Prostate gland (tissue), 2 donors: ENCODE data around the gene KLF13. TPM values are rescaled to one million over a fixed set of nuclear protein-coding genes. Genes with fewer than 3 reads are reported as not detected.

Experiments used
- DNase-seq: peaks from one replicate; pipeline ENCODE4 v3.0.0-alpha.2; 2019; ENCODE audit warnings: low spot score
- H3K27ac ChIP-seq, 2 donors: fragments of 200-600 bp; sonication (generic); 2 replicates each; pipeline ENCODE4 v1.5.1; 2017 to 2019
- H3K27me3 ChIP-seq: fragments of 200-600 bp; sonication (generic); replicated peaks from 2 replicates; pipeline ENCODE4 v1.5.1; 2019; ENCODE audit not compliant: insufficient read depth
- H3K36me3 ChIP-seq, 2 donors: fragments of 200-600 bp; sonication (generic); 1 replicate in 1 of 2; 2 replicates in 1 of 2; pipeline versions ENCODE4 v1.5.1 to v1.8.1; 2017 to 2019
- H3K4me1 ChIP-seq: fragments of 200-600 bp; sonication (generic); replicated peaks from 2 replicates; pipeline ENCODE4 v1.5.1; 2019
- H3K4me3 ChIP-seq, 2 donors: fragments of 200-600 bp; sonication (generic); 2 replicates each; pipeline ENCODE4 v1.5.1; 2017 to 2019
- H3K9me3 ChIP-seq: fragments of 200-600 bp; sonication (generic); 2 replicates; pipeline ENCODE4 v1.5.1; 2017
- CTCF ChIP-seq, 4 experiments: fragments of 200-600 bp in 2 of 4; fragments of 450-650 bp in 2 of 4; sonication (generic) in 2 of 4; IDR thresholded peaks; 1 replicate in 3 of 4; 2 replicates in 1 of 4; pipeline ENCODE4 v1.5.1; 2016 to 2019; ENCODE audit warnings: antibody characterized with exemption in 4 of 4, mild to moderate bottlenecking in 2 of 4, moderate library complexity in 2 of 4
- POLR2A ChIP-seq: fragments of 450-650 bp; IDR thresholded peaks from one replicate; pipeline ENCODE4 v1.6.1; 2016; ENCODE audit warnings: antibody characterized with exemption, mild to moderate bottlenecking
- POLR2AphosphoS5 ChIP-seq: sonication (generic); formaldehyde crosslinking; IDR thresholded peaks from one replicate; pipeline ENCODE4 v1.6.1; 2017; ENCODE audit warnings: antibody characterized with exemption
- WGBS: methylation state at CpG from one replicate; pipeline ENCODE4 v1.1.5; 2018; 5-methylcytosine and 5-hydroxymethylcytosine counted together
- intact Hi-C: fragments of 100-400 bp; cut with DNase I; formaldehyde crosslinking; loops from one replicate; pipeline ENCODE4 v1.14.2; 2022
- total RNA-seq, 2 donors: library from RNA; depleted of rRNA; stranded (reverse); fragments of >200 nt; gene quantifications; one replicate each; pipeline ENCODE4 v1.1.0, GENCODE V29; 2016

Gene KLF13
- total RNA-seq, 2 donors from 2014 or later: 16.6 to 56.5 TPM

GRCh38 chr15:31336593-31337295 lies 10.1 kb downstream of the KLF13 start:
- H3K36me3 ChIP-seq: no peaks in the 10 kb centered on the region
- peaks cover 47% of the 10 kb centered on the region for H3K4me1 ChIP-seq
- no peak overlapping the region for H3K4me3 ChIP-seq
- no peaks in the 10 kb centered on the region for H3K27me3 ChIP-seq
- intact Hi-C loops: no loop called here
- DNase-seq: no peak
- H3K9me3 ChIP-seq: no peaks in the 10 kb centered on the region
- TF ChIP-seq CTCF (IDR thresholded peaks at IDR 0.05) (no peak), POLR2AphosphoS5 (no peak), POLR2A (no peak)
- WGBS: 82% methylated on average over 13 of the region's 13 CpGs
- H3K27ac ChIP-seq: no peak overlapping the region

- no peaks in the 10 kb centered on the region for H3K27me3 ChIP-seq
- H3K4me3 ChIP-seq: no peak overlapping the region
- peak overlapping the region in 1 of 2 donors; percentile 74 for H3K27ac ChIP-seq
- intact Hi-C loops: no loop called here
- peaks cover 47% of the 10 kb centered on the region for H3K4me1 ChIP-seq
- H3K9me3 ChIP-seq: no peaks in the 10 kb centered on the region
- 87% methylated on average over 12 of the region's 12 CpGs for WGBS
- H3K36me3 ChIP-seq: no peaks in the 10 kb centered on the region
- DNase-seq: no peak
- TF ChIP-seq CTCF (IDR thresholded peaks at IDR 0.05) (no peak), POLR2AphosphoS5 (no peak), POLR2A (no peak)
Measured at GRCh38 chr15:31337352-31338031, 10.9 kb downstream of the KLF13 start.

GRCh38 chr15:31338318-31338878 lies 11.8 kb downstream of the KLF13 start:
- Histone ChIP-seq H3K27ac (peak overlapping the region; percentile 69 to 74), H3K36me3 (no peaks in the 10 kb centered on the region), H3K4me1 (peaks cover 47% of the 10 kb centered on the region), H3K9me3 (no peaks in the 10 kb centered on the region), H3K4me3 (no peak overlapping the region), H3K27me3 (no peaks in the 10 kb centered on the region)
- intact Hi-C loops: no loop called here
- DNase-seq: no peak
- 17% methylated on average over 6 of the region's 9 CpGs for WGBS
- no peak for TF ChIP-seq CTCF (IDR thresholded peaks at IDR 0.05)
- TF ChIP-seq POLR2AphosphoS5: no peak
- TF ChIP-seq POLR2A: no peak

- peaks cover 44% of the 10 kb centered on the region for H3K4me1 ChIP-seq
- intact Hi-C loops: no loop called here
- no peaks in the 10 kb centered on the region for H3K36me3 ChIP-seq
- no peak for TF ChIP-seq POLR2A
- TF ChIP-seq CTCF (IDR thresholded peaks at IDR 0.05): no peak
- no peak for TF ChIP-seq POLR2AphosphoS5
- no peak for DNase-seq
- no peaks in the 10 kb centered on the region for H3K27me3 ChIP-seq
- peak overlapping the region; percentile 69 to 74 for H3K27ac ChIP-seq
- WGBS: 12% methylated on average over 9 of the region's 9 CpGs
- no peak overlapping the region for H3K4me3 ChIP-seq
- no peaks in the 10 kb centered on the region for H3K9me3 ChIP-seq
Measured at GRCh38 chr15:31338879-31339557, 12.4 kb downstream of the KLF13 start.
